Esophagus squamous epithelium (tissue), 5 donors: Measurements from ENCODE around the gene ZNF502. TPM values are rescaled to one million over a fixed set of nuclear protein-coding genes. Genes with fewer than 3 reads are reported as not detected.
"Not testable (repeated sequence)": the region's sequence is repeated elsewhere in the genome, so short reads cannot be mapped to it uniquely, and the experiment has no call there.

Source experiments
- DNase-seq: peaks from one replicate; lab custom pipeline; 2025; lab: John Stamatoyannopoulos, UW
- H3K27ac ChIP-seq, 4 donors: fragments of 200-600 bp; sonication (generic); one replicate each; pipeline ENCODE4 v1.5.1; 2016 to 2019; ENCODE audit warnings: mild to moderate bottlenecking in 1 of 4
- H3K27me3 ChIP-seq, 4 donors: fragments of 200-600 bp; sonication (generic); 1 replicate in 3 of 4; 2 replicates in 1 of 4; pipeline versions ENCODE4 v1.5.1 to v1.6.0; 2017 to 2021; ENCODE audit warnings: antibody characterized with exemption in 1 of 4
- H3K36me3 ChIP-seq, 3 donors: fragments of 200-600 bp; sonication (generic); one replicate each; pipeline ENCODE4 v1.5.1; 2016 to 2019
- H3K4me1 ChIP-seq, 3 donors: fragments of 200-600 bp; sonication (generic); one replicate each; pipeline ENCODE4 v1.5.1; 2017 to 2019
- H3K4me3 ChIP-seq, 4 donors: fragments of 200-600 bp; sonication (generic); 1 replicate in 3 of 4; 2 replicates in 1 of 4; pipeline ENCODE4 v1.5.1; 2016 to 2019; ENCODE audit warnings: mild to moderate bottlenecking in 2 of 4, moderate library complexity in 1 of 4
- H3K9me3 ChIP-seq, 3 donors: fragments of 200-600 bp; sonication (generic); one replicate each; pipeline ENCODE4 v1.5.1; 2016 to 2019
- CTCF ChIP-seq, 6 experiments: fragments of 450-650 bp in 4 of 6; fragments of 200-600 bp in 2 of 6; sonication (generic) in 2 of 6; IDR thresholded peaks; one replicate each; pipeline ENCODE4 v1.5.1; 2016 to 2019; ENCODE audit warnings: antibody characterized with exemption in 6 of 6, mild to moderate bottlenecking in 4 of 6, moderate library complexity in 4 of 6
- POLR2A ChIP-seq, 4 donors: fragments of 450-650 bp; IDR thresholded peaks; one replicate each; pipeline ENCODE4 v1.6.1; 2017; ENCODE audit warnings: antibody characterized with exemption in 4 of 4, mild to moderate bottlenecking in 4 of 4, moderate library complexity in 3 of 4
- WGBS, 2 donors: methylation state at CpG; one replicate each; pipeline ENCODE4 v1.1.5; 2018; 5-methylcytosine and 5-hydroxymethylcytosine counted together
- intact Hi-C: fragments of 100-400 bp; cut with DNase I; formaldehyde crosslinking; loops from one replicate; pipeline ENCODE4 v1.15.0; 2022
- total RNA-seq, 4 donors: library from RNA; depleted of rRNA; stranded (reverse); fragments of >200 nt; gene quantifications; one replicate each; pipeline ENCODE4 v1.1.0, GENCODE V29; 2016
- donor health status: DM: yes; HTN: yes; CAD: no.

Gene ZNF502
- total RNA-seq = 1 to 10 TPM; 1.7 to 7.2 (median 2.6) TPM

GRCh38 chr3:44712455-44713075 is at the start of gene ZNF502:
Gene ZNF502, plus strand, starts transcription at chr3:44712660. Its CDS starts 7,602 bp downstream, at chr3:44720262.
- Histone ChIP-seq H3K9me3 (peaks cover 0 to 48% (median 12%) of the 10 kb centered on the region in 3 donors), H3K27me3 (peaks cover 0 to 22% (median 0%) of the 10 kb centered on the region in 4 donors), H3K4me1 (peaks cover 0 to 16% (median 0%) of the 10 kb centered on the region in 3 donors), H3K36me3 (peaks cover 0 to 24% (median 2%) of the 10 kb centered on the region in 3 donors), H3K27ac (peak within 1 kb of the TSS; percentile 61 to 88 (median 72)), H3K4me3 (peak within 1 kb of the TSS; percentile 65 to 89 (median 83))
- no peak for DNase-seq
- WGBS, 2 donors = 6 to 7% methylated on average over 9 to 27 of the region's 36 CpGs
- TF ChIP-seq CTCF (IDR thresholded peaks at IDR 0.05) (peak in 4 of 6 experiments; percentile 29 to 57 (median 40)), POLR2A (IDR thresholded peaks at IDR 0.05) (peak in 1 of 4 donors; percentile 16)
- intact Hi-C loops = no loop called here

- TF ChIP-seq CTCF (IDR thresholded peaks at IDR 0.05) = no peak
- TF ChIP-seq POLR2A (IDR thresholded peaks at IDR 0.05) = no peak
- H3K27me3 ChIP-seq = no peaks in the 10 kb centered on the region
Measured at GRCh38 chr3:44665173-44665572, 47.3 kb upstream of the ZNF502 start.

GRCh38 chr3:44666346-44666745 is 46.1 kb upstream of the ZNF502 start:
- H3K4me3 ChIP-seq = no peak overlapping the region
- 92 to 96% methylated on average over 4 of the region's 4 CpGs for WGBS, 2 donors
- DNase-seq = no peak
- H3K9me3 ChIP-seq = no peaks in the 10 kb centered on the region
- H3K36me3 ChIP-seq = peaks cover 0 to 5% (median 0%) of the 10 kb centered on the region in 3 donors
- no peak overlapping the region for H3K27ac ChIP-seq
- no peaks in the 10 kb centered on the region for H3K4me1 ChIP-seq
- H3K27me3 ChIP-seq = no peaks in the 10 kb centered on the region
- no peak for TF ChIP-seq POLR2A (IDR thresholded peaks at IDR 0.05)
- intact Hi-C loops = no loop called here

More at GRCh38 chr3:44665173-44665572, 47.3 kb upstream of the ZNF502 start:
- Histone ChIP-seq H3K4me1 (no peaks in the 10 kb centered on the region), H3K36me3 (peaks cover 0 to 17% (median 0%) of the 10 kb centered on the region in 3 donors), H3K9me3 (peaks cover 0 to 8% (median 0%) of the 10 kb centered on the region in 3 donors), H3K4me3 (no peak overlapping the region), H3K27ac (no peak overlapping the region)
- WGBS, 2 donors = 85 to 90% methylated on average over 3 of the region's 3 CpGs
- intact Hi-C loops = no loop called here
- DNase-seq = no peak

GRCh38 chr3:44669760-44670159 is 42.7 kb upstream of the ZNF502 start:
- Histone ChIP-seq H3K4me3 (no peak overlapping the region), H3K4me1 (no peaks in the 10 kb centered on the region), H3K36me3 (no peaks in the 10 kb centered on the region), H3K27me3 (no peaks in the 10 kb centered on the region), H3K9me3 (peaks cover 0 to 14% (median 3%) of the 10 kb centered on the region in 3 donors), H3K27ac (no peak overlapping the region)
- intact Hi-C loops = no loop called here
- DNase-seq = no peak
- 78 to 84% methylated on average over 4 to 5 of the region's 6 CpGs for WGBS, 2 donors
- no peak for TF ChIP-seq CTCF (IDR thresholded peaks at IDR 0.05)
- no peak for TF ChIP-seq POLR2A (IDR thresholded peaks at IDR 0.05)

- H3K27ac ChIP-seq, H3K27me3 ChIP-seq, H3K4me1 ChIP-seq, H3K4me3 ChIP-seq, DNase-seq, H3K36me3 ChIP-seq, intact Hi-C loops: not testable (repeated sequence)
- 86 to 87% methylated on average over 6 to 8 of the region's 8 CpGs for WGBS, 2 donors
- H3K9me3 ChIP-seq = peaks cover 0 to 20% (median 3%) of the 10 kb centered on the region in 3 donors
Measured at GRCh38 chr3:44673466-44673865, 39.0 kb upstream of the ZNF502 start.

- Histone ChIP-seq H3K27ac (no peak overlapping the region), H3K36me3 (no peaks in the 10 kb centered on the region), H3K4me3 (no peak overlapping the region), H3K27me3 (no peaks in the 10 kb centered on the region), H3K4me1 (no peaks in the 10 kb centered on the region), H3K9me3 (peaks cover 0 to 20% (median 3%) of the 10 kb centered on the region in 3 donors)
- intact Hi-C loops = no loop called here
- TF ChIP-seq CTCF (IDR thresholded peaks at IDR 0.05) (no peak), POLR2A (IDR thresholded peaks at IDR 0.05) (no peak)
- no peak for DNase-seq
- 37 to 44% methylated on average over 2 of the region's 2 CpGs for WGBS, 2 donors
Measured at GRCh38 chr3:44674211-44674610, 38.2 kb upstream of the ZNF502 start.
